GM19452 (cell line): Measurements from ENCODE around the gene CEP112.

Experiments used
- ATAC-seq: cut with Tn5 transposase; IDR thresholded peaks from one replicate; pipeline ENCODE4 v1.9.1; 2021; ENCODE audit not compliant: unreplicated experiment

The CEP112 gene

GRCh38 chr17:65664266-65664665 lies 527.7 kb downstream of the CEP112 start:
- ATAC-seq, result no peak

DNA sequence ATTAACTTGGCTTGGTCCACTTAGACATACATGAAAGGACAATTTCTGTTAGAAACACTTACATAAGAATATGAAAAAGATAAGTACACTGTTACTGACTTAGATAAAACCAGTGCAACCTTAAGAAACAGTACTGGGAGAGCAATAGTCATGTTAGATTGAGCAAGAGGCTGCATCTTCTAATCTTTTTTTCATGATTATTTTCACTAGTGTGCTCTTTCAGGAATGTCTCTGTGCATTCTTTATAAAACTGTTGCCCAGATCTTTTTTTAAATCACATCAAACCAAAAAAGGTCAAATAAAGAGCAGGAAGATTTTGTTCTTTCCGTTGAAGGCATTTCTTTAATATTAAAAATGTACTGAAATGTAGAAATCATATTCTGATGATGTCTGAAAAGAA lies 529.7 kb downstream of the CEP112 start:
- ATAC-seq, result no peak

DNA sequence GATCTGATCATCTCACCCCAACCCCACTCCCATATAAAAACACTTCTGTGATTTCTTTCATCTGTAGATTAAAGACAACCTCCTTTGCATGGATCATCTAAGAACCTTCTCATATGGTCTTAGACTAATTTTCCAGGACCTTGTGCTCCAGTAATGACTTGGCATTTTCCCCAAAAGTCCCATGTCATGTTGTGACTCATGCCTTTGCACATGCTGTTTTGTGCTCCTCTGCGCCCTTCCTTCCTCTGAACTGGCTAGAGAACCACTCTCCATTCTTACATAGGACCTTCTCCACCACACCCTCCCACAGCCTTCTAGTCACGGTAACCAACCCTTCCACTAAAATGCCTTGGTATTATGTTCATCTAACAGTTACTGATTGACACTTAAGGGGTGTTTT lies 531.0 kb downstream of the CEP112 start:
- no peak for ATAC-seq

- no peak for ATAC-seq
Observed at GRCh38 chr17:65660078-65660477, 531.9 kb downstream of the CEP112 start.

DNA sequence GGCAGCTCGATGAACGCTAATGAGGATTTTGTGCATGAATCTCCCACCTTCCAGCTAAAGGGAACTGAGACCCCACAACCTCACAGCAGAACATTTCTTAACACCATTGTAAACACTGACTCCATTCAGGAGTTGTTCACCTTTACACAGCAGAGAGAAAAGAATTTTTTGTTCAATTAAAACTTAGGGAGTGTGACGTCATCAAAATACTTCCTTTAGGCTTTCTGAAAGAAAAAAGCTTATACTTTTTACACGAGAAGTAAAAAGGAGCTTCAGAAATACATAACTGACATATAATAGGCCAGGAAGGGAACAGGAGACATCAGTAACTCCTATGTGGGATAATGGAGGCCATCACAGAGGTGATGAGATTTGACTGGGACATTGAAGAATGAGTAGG lies 532.4 kb downstream of the CEP112 start:
- no peak for ATAC-seq

GRCh38 chr17:65657251-65657828 lies 534.6 kb downstream of the CEP112 start:
- ATAC-seq, result no peak

- ATAC-seq, result no peak
Observed at GRCh38 chr17:65656390-65657250, 535.3 kb downstream of the CEP112 start.

DNA sequence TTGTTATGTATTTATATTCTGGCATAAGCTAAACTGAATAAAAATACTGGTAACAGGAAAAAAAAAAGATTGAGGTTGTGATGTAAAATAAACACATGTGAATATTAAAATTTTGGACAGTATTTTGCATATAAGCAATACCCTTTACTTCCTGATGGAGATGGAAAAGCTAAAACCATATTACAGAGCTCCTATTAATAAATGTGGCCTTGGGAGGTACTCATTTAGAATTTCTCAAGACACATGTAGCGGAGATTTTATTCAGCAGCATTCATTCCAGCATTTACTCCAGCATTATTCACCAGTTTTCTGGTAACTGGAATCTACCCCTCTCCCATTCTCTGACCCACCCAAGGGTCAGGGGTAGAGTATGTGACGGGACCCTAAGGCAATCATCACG lies 536.2 kb downstream of the CEP112 start:
- no peak for ATAC-seq

DNA sequence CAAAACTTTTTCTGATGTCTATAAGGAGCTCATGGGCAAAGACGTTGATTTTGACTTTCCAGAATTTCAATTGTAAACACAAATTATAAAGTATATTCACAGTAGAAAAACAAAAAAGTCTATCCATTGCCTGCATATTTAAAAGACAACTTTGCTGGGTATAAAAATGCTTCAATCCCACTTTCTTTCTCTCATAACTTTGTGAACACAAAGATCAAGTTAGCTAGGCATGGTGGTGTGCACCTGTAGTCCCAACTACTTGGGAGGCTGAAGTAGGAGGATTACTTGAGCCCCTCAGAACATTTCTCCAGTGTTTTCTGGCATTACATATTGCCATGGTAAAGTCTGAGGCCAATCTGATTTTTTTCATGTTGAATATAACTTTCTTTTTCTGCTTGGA lies 547.4 kb downstream of the CEP112 start:
- no peak for ATAC-seq

DNA sequence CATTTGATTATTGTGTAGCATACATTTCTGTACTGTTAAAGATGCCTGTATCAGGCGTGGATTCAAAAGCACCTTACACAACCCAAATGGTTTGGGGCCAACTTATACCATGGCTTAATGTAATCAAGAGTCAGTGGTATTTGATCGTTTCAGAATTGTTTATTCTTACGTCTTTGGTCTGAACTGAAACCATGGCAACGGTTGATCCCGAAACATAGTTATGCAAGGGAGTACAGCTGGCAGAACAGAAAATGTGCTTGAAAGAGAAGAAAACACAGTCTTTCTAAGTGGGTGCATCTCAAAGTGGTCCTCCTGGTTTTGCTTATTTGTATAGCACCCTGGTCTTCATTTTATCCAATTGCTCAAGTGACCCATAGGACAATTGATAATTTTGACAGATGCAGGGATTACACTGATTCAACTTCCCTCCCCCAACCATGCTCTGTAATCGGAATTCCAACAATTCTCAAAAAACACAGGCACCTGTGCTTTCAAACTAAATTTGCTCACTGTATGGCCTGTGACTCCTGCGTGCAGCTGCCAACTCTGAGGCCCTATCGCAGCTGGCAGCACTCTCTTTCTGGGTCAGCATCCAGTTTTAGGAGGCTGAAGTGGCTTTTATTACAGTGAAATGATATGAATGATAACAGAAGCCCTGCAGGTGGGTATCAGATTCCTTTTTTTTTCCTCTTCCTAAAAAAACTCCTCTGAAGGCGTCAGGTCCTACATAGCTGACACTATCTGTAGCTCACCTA lies 553.5 kb downstream of the CEP112 start:
- ATAC-seq, result no peak

- no peak for ATAC-seq
Observed at GRCh38 chr17:65637786-65638185, 554.1 kb downstream of the CEP112 start.

- no peak for ATAC-seq
Observed at GRCh38 chr17:65634533-65634932, 557.4 kb downstream of the CEP112 start.

GRCh38 chr17:65633988-65634387 lies 557.9 kb downstream of the CEP112 start:
- ATAC-seq, result no peak

DNA sequence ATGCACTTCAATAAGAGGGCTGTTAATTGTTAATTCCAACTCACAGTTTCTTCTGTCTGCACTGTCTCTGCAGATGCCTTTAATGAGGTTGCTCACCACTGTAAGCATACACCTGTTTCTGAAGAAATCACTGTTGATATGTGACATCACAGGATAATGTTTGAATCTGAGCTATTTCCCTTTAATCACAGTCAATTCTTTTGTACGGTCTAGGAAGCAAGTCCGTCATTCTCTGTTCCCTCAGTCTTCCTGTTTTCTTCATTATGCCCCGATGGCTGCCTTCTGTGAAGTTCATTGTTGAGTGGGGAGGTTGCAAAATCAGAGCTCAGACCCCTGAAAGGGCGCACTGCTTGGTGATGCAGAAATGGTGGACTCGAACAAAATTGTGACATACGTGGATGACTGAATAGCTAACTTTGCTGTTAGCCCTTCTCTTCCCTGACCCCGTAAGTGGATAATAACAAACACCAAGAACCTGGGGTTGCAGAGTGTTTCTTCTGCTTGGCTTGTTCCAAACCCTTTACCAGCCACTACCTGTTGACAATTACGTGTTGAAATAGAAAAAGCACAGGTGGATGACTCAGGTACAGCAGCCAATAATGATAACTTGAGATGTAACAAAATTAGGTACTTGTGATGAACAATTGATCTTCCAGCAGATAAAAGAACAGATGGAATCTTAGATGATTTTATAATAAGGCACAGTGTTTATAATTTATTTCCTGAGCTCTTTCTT lies 558.6 kb downstream of the CEP112 start:
- no peak for ATAC-seq

DNA sequence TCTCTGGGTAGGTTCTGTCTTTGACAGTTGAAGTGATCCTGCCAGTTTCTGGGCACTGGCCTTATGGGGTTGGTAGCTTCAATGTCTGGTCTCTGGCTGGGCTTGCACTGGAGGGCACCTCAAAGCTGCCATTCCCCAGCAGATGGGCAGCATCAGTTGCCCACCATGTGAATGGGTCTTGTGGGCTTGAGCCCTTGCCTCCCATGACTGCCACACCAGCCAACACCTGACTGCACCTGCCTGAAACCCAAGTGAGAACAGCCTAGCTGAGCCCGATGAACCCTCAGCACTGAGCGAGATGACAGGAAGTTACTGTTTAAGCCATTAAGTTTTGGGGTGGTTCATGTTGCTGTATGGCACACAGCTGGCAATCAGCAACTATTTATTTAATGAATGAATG lies 561.4 kb downstream of the CEP112 start:
- no peak for ATAC-seq

- ATAC-seq, result no peak
Observed at GRCh38 chr17:65629234-65629690, 562.7 kb downstream of the CEP112 start.

GRCh38 chr17:65628644-65629036 lies 563.3 kb downstream of the CEP112 start:
- no peak for ATAC-seq

- ATAC-seq, result no peak
Observed at GRCh38 chr17:65627891-65628643, 563.9 kb downstream of the CEP112 start.

DNA sequence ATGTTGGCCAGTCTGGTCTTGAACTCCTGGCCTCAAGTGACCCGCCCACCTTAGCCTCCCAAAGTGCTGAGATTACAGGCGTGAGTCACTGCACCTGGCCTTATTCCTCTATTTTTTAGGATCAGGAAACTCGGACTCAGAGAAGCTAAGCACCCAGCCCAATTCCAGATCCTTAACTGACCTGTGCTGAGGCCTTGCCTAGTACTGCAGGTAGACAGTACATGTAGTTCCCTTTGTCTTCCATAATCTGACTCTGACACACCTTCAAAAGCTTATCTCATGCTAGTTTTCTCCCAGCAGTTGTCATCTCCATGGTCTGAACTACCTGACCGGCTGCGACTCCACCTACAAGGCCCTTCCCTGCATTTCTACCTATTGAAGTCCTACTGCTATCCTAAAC lies 564.8 kb downstream of the CEP112 start:
- no peak for ATAC-seq

DNA sequence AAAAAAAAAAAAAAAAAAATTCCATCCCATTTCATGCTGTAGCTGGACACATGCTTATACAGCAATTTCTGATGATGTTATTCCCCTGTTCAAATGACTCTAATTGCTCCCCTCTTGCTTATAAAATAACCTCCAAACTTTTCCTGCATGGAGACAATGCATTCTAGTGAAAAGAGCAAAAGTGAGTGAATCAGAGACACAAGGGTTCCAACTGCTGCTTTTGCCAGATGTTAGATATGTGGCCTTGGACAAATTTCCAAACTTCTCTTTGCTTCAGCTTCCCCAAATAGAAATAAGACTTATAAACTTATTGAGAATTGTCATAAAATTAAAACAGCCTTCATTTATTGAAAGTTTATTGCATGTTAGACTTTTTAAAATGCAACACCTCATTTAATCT lies 565.5 kb downstream of the CEP112 start:
- ATAC-seq, result no peak
